Gastroesophageal sphincter (tissue), 4 donors: ENCODE measurements around the gene MACROD1. TPM values are rescaled to one million over a fixed set of nuclear protein-coding genes. Genes with fewer than 3 reads are reported as not detected.

Experiments
- ATAC-seq: fragments of 150-250 bp; one replicate; pipeline ENCODE4 v1.9.1; 2016; ENCODE audit warnings: mild to moderate bottlenecking, moderate library complexity
- H3K27ac ChIP-seq, 4 donors: fragments of 200-600 bp; sonication (generic) in 3 of 4; 1 replicate in 3 of 4; 2 replicates in 1 of 4; pipeline ENCODE4 v1.5.1; 2016 to 2019
- H3K27me3 ChIP-seq: fragments of 200-600 bp; sonication (generic); one replicate; pipeline ENCODE4 v1.5.1; 2019
- H3K36me3 ChIP-seq, 2 donors: fragments of 200-600 bp; sonication (generic); one replicate each; pipeline ENCODE4 v1.5.1; 2019; ENCODE audit warnings: control low read depth in 1 of 2
- H3K4me1 ChIP-seq, 3 donors: fragments of 200-600 bp; sonication (generic); 1 replicate in 2 of 3; 2 replicates in 1 of 3; pipeline ENCODE4 v1.5.1; 2016 to 2019; ENCODE audit warnings: control low read depth in 2 of 3
- H3K4me3 ChIP-seq, 2 donors: fragments of 200-600 bp; sonication (generic); one replicate each; pipeline ENCODE4 v1.5.1; 2019; ENCODE audit warnings: mild to moderate bottlenecking in 1 of 2, moderate library complexity in 1 of 2
- H3K9me3 ChIP-seq, 3 donors: fragments of 200-600 bp; sonication (generic); one replicate each; pipeline ENCODE4 v1.5.1; 2017 to 2019; ENCODE audit warnings: control low read depth in 2 of 3
- EP300 ChIP-seq: sonication (generic); formaldehyde crosslinking; IDR thresholded peaks from one replicate; pipeline ENCODE4 v1.6.1; 2017; ENCODE audit warnings: antibody characterized with exemption, mild to moderate bottlenecking
- POLR2A ChIP-seq, 2 donors: fragments of 450-650 bp; IDR thresholded peaks; one replicate each; pipeline ENCODE4 v1.6.1; 2017; ENCODE audit warnings: antibody characterized with exemption in 2 of 2, mild to moderate bottlenecking in 2 of 2, moderate library complexity in 1 of 2
- POLR2AphosphoS5 ChIP-seq: sonication (generic); formaldehyde crosslinking; IDR thresholded peaks from one replicate; pipeline ENCODE4 v1.6.1; 2017; ENCODE audit warnings: antibody characterized with exemption
- WGBS, 2 donors: methylation state at CpG; one replicate each; pipeline ENCODE4 v1.1.5; 2018; ENCODE audit warnings: low coverage in 1 of 2; 5-methylcytosine and 5-hydroxymethylcytosine counted together
- total RNA-seq, 4 donors: library from RNA; depleted of rRNA; stranded (reverse); fragments of >200 nt; gene quantifications; one replicate each; pipeline ENCODE4 v1.1.0, GENCODE V29; 2016
- TF ChIP-seq, protein P1 (sequence below), 4 experiments: fragments of 200-600 bp in 2 of 4; fragments of 450-650 bp in 2 of 4; sonication (generic) in 1 of 4; IDR thresholded peaks; one replicate each; pipeline ENCODE4 v1.5.1; 2017 to 2019; ENCODE audit warnings: antibody characterized with exemption in 4 of 4, mild to moderate bottlenecking in 2 of 4, moderate library complexity in 2 of 4

The MACROD1 gene
- total RNA-seq, 4 donors from 2014 or later = 26.9 to 56.2 (median 30.4) TPM

GRCh38 chr11:64057890-64058289 lies 108.0 kb downstream of the MACROD1 start:
- no peak for ATAC-seq
- H3K27me3 ChIP-seq = peaks cover 13% of the 10 kb centered on the region
- peak overlapping the region in 1 of 4 donors; percentile 1 for H3K27ac ChIP-seq
- H3K4me1 ChIP-seq = peaks cover 0 to 48% (median 3%) of the 10 kb centered on the region in 3 donors
- no peak for TF ChIP-seq POLR2AphosphoS5
- no peak for TF ChIP-seq EP300
- no peak for TF ChIP-seq POLR2A (IDR thresholded peaks at IDR 0.05)
- TF ChIP-seq, protein P1, sequence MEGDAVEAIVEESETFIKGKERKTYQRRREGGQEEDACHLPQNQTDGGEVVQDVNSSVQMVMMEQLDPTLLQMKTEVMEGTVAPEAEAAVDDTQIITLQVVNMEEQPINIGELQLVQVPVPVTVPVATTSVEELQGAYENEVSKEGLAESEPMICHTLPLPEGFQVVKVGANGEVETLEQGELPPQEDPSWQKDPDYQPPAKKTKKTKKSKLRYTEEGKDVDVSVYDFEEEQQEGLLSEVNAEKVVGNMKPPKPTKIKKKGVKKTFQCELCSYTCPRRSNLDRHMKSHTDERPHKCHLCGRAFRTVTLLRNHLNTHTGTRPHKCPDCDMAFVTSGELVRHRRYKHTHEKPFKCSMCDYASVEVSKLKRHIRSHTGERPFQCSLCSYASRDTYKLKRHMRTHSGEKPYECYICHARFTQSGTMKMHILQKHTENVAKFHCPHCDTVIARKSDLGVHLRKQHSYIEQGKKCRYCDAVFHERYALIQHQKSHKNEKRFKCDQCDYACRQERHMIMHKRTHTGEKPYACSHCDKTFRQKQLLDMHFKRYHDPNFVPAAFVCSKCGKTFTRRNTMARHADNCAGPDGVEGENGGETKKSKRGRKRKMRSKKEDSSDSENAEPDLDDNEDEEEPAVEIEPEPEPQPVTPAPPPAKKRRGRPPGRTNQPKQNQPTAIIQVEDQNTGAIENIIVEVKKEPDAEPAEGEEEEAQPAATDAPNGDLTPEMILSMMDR (IDR thresholded peaks at IDR 0.05) = no peak
- H3K36me3 ChIP-seq = no peaks in the 10 kb centered on the region
- 60% methylated on average over 1 of the region's 10 CpGs; no CpG with 5 or more reads in 1 of the 2 donors for WGBS, 2 donors
- no peaks in the 10 kb centered on the region for H3K9me3 ChIP-seq
- H3K4me3 ChIP-seq = no peak overlapping the region

DNA sequence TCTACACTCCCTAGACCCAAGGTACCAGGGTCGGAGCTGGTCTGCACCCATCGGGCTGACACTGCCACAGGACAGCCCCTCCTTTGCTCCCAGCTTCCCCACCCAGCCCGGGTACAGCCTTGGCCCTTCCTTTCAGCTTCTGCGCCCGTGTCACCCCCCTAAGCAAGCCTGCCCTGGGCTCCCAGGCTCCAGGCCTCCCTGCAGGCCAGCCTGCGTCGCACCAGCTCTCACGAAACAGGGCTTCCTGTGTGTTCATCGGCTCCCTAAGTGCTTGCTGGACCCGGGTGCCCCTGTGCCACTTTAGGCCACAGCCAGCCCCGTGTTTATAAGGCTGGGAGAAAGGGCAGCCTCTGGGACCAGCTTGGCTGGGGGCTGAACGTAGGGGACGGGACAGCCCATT lies 109.1 kb downstream of the MACROD1 start:
- H3K27me3 ChIP-seq = peaks cover 4% of the 10 kb centered on the region
- H3K27ac ChIP-seq = peak overlapping the region in 3 of 4 donors; percentile 36 to 66 (median 47)
- no peak for ATAC-seq
- H3K4me3 ChIP-seq = no peak overlapping the region
- peaks cover 0 to 48% (median 3%) of the 10 kb centered on the region in 3 donors for H3K4me1 ChIP-seq
- no peaks in the 10 kb centered on the region for H3K9me3 ChIP-seq
- WGBS, 2 donors = no CpG with 5 or more reads among the region's 13 CpGs
- no peaks in the 10 kb centered on the region for H3K36me3 ChIP-seq
- TF ChIP-seq EP300 = no peak

DNA sequence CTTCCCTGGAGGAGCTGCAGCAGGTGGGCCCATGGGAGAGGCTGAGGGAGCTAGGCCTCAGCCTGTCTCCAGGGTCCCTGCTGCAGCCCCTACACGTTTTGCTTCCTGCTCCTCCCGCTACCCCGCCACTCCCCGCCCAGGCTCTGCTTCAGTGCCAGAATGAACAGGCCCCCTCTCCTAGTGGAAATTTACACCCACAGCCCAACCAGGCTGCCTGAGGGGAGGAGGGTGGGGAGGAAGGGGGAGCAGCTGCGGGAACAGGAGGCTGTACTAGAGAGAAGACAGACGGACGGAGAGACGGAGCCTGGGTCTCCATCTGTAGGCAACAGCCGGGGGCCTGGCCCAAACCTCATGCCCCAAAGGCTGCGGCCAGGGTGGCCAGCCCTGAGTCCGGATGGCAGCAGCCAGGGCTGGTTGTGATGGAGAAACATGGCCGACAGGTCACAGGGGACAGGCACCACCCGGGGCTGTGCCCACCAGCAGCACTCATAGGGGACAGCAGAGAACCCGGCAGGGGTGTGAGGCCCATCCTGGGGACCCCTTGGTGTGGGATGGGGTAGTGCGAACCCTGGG lies 109.6 kb downstream of the MACROD1 start:
- H3K4me1 ChIP-seq = peaks cover 0 to 44% (median 2%) of the 10 kb centered on the region in 3 donors
- no peaks in the 10 kb centered on the region for H3K36me3 ChIP-seq
- peaks cover 3% of the 10 kb centered on the region for H3K27me3 ChIP-seq
- no CpG with 5 or more reads among the region's 15 CpGs for WGBS, 2 donors
- H3K9me3 ChIP-seq = no peaks in the 10 kb centered on the region
- no peak for ATAC-seq
- TF ChIP-seq POLR2AphosphoS5 = no peak
- TF ChIP-seq, protein P1 (IDR thresholded peaks at IDR 0.05) = no peak
- H3K4me3 ChIP-seq = no peak overlapping the region
- peak overlapping the region in 3 of 4 donors; percentile 36 to 66 (median 47) for H3K27ac ChIP-seq

GRCh38 chr11:64055077-64055476 lies 110.8 kb downstream of the MACROD1 start:
- WGBS, 2 donors = no CpG with 5 or more reads among the region's 8 CpGs
- H3K27me3 ChIP-seq = no peaks in the 10 kb centered on the region
- no peak for ATAC-seq
- no peaks in the 10 kb centered on the region for H3K9me3 ChIP-seq
- no peaks in the 10 kb centered on the region for H3K36me3 ChIP-seq
- H3K4me3 ChIP-seq = no peak overlapping the region
- peak overlapping the region in 1 of 4 donors; percentile 40 for H3K27ac ChIP-seq
- H3K4me1 ChIP-seq = peaks cover 0 to 32% (median 0%) of the 10 kb centered on the region in 3 donors
- no peak for TF ChIP-seq EP300
- TF ChIP-seq POLR2AphosphoS5 = no peak
- TF ChIP-seq POLR2A (IDR thresholded peaks at IDR 0.05) = no peak
- TF ChIP-seq, protein P1 (IDR thresholded peaks at IDR 0.05) = no peak

GRCh38 chr11:64053699-64054098 lies 112.2 kb downstream of the MACROD1 start:
- TF ChIP-seq, protein P1 (IDR thresholded peaks at IDR 0.05) = no peak
- TF ChIP-seq EP300 (no peak), POLR2A (IDR thresholded peaks at IDR 0.05) (no peak), POLR2AphosphoS5 (no peak)
- H3K27ac ChIP-seq = peak overlapping the region in 1 of 4 donors; percentile 38
- no peak for ATAC-seq
- peaks cover 0 to 30% (median 0%) of the 10 kb centered on the region in 3 donors for H3K4me1 ChIP-seq
- H3K36me3 ChIP-seq = no peaks in the 10 kb centered on the region
- H3K4me3 ChIP-seq = no peak overlapping the region
- no peaks in the 10 kb centered on the region for H3K27me3 ChIP-seq
- no peaks in the 10 kb centered on the region for H3K9me3 ChIP-seq
- WGBS, 2 donors = 60% methylated on average over 1 of the region's 15 CpGs; no CpG with 5 or more reads in 1 of the 2 donors
